Hematopoietic multipotent progenitor cell treated with erythropoietin and hydrocortisone succinate and interleukin-3 and kit ligand, for 15 days (in vitro differentiated cells): ENCODE results near the gene CREB3.
A peak's percentile ranks its signal among the peaks of the same experiment; 100 is the strongest.

ENCODE experiments used
- DNase-seq: peaks from one replicate; pipeline ENCODE4 v3.0.0-alpha.2; 2015; ENCODE audit warnings: low spot score

CREB3 gene

DNA sequence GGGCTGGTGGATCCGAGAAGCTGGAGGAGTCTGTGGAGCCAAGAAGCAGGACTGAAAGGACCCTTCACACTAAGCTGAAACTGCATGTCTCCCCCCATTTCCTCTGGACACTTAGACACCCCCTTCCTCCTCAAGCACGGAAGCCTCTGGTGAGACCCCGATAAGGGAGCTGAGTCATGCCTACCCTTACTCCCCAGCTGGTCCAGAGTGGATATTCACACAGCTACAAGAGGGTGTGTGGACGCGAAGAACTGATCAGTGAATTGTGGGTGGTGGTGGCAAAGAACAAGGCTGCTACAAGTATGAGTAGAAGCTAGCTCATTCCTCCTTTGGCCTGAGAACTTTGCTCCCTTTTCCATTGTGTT is 4.8 kb upstream of the CREB3 start:
- DNase-seq: peak; percentile 42

DNA sequence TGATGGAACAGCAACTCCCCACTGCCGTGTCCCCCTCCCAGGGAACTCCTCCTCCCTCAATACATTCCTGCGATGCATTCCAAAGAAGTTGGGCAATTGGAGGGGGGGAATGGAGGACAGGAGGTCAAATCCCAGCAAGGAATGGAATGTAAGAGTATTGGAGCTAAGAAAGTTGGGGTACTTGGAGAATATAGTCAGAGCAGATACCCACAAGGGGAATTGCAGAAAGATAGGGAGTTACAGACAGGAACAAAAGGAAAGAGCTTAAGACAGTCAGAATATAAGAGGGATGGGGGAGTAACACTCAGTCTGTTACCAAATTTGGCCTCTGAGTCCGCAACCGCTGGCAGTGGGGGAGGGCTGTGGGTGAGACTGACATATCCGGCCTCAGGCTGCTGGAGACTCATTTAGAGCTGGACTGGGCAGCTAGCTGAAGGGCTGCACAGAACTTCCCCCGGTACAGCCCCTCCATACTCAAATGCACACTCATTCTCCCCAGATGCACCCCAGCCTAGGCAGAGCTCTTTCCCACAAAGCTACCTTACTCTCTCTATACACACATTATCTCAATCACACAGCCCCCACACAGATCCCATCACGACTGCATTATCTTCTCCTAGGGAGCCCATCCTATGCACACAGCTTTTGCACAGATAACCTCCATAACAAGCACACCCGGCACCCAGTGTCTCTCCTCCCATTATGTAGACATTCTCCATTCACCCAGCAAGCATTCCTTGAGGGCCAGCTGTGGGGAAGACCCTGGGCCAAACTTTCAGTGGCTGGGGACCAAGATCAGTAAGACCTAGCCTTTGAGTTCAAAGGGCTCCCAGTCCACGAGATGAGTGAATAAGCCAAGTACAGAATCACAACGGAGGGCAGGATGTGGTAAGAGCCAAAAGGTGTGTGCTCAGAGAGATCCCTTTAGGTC is 4.2 kb upstream of the CREB3 start:
- peak; percentile 55 for DNase-seq

DNA sequence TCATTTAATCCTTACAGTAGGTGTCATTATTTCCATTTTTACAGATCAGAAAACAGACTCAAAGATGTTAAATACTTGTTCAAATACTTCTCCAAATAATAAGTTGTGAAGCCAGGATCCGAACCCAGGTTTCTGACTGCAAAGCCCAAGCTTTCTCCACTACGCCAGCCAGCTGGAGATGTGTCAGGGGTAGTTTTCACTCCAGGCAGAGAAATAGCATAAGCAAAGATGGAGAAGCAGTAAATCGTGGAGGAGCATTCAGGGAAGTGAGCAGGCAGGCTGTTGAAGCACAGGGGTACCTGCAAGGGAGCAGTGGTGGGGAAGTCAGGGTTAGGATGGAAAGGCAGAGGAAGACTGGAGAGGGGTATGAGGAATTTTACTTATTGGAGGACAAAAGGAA is 3.4 kb upstream of the CREB3 start:
- DNase-seq: no peak

DNA sequence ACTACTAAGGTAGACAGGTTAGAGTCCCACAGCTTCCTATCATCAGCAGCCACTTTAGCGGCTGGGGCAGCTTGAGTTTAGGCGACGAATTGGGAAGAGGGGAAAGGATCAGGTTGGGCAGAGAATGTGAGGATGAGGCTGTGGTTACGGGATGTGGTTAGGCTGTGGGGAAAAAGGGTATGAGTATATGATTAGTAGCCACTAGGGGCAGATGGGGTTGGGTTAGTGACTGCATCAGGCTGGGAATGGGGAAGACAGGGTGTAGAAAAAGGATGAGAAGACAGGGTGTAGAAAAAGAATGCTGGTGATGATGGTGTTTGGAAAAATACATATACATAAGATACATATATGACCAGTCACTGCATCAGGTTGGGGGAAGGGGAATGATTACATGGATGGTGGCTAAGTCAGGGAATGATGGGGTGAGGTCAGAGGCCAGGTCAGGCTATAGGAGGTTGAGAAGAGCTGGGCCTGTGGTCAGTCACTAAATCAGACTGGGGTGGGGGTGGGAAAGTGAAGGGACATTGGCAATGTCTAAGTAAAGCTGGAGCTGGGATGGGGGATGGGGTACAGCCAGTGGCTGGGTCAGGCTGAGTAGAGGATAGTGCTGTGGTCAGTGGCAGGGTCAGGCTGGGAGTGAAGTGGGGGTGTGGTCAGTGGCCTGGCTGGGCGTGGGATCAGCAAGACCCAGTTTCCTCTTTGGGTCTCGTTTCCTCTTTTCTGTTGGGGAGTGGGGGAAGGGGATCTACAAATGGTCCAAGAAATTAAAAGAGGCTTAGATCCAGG is 2.6 kb upstream of the CREB3 start:
- DNase-seq: peak; percentile 69

DNA sequence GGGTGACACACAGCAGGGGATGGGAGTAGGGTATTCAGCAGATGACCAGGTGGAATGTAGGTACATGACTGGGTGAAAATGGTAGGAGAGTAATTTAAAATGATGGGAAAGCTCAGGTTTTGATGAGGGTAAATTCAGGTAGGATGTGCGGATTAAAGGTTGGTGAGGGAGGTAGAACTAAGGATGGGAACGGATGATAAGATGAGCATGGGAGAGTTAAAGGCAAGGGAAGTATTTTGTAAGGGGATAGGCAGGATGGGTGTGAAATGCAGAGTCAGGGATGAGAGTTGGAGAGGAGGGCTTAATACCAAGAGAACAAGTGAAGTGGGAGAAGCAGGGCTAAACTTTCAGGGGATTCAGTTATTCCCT is 2.0 kb upstream of the CREB3 start:
- DNase-seq: no peak

DNA sequence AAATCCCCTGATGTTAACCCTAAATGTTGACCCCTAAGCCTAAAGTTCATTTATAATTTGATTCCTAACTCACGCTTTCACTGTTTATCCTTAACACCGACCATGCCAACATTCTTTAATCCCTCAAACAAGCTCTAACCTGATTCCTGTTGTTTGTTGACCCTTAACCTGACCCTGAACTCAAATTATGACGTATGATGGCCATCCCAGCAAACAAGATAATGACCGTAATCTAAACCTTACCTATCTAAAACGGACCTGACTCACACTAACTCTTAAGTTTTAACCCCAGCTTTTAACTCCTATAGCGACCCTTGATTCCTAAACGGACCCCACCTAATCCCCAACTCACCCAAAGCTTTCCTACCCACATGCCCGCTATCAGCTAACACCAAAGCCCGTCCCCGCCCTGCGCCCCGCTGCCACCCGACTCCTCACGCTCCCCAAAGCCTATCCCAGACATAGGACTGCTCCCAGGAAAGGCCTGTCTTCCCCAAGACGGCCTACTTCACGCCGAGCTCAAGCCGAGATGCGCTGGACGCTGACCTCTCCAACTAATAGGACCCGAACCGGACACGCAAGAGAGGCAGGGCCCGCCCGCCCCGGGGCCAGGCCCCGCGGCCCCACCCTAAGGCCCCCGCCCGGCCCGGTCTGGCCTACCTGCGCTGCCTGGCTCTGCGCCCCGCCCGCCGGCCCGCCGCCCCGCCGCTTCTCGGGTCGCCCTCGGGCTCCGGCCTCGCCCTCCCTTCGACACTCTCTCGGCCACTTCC is 866 bp upstream of the CREB3 start:
- peak; percentile 52 for DNase-seq

DNA sequence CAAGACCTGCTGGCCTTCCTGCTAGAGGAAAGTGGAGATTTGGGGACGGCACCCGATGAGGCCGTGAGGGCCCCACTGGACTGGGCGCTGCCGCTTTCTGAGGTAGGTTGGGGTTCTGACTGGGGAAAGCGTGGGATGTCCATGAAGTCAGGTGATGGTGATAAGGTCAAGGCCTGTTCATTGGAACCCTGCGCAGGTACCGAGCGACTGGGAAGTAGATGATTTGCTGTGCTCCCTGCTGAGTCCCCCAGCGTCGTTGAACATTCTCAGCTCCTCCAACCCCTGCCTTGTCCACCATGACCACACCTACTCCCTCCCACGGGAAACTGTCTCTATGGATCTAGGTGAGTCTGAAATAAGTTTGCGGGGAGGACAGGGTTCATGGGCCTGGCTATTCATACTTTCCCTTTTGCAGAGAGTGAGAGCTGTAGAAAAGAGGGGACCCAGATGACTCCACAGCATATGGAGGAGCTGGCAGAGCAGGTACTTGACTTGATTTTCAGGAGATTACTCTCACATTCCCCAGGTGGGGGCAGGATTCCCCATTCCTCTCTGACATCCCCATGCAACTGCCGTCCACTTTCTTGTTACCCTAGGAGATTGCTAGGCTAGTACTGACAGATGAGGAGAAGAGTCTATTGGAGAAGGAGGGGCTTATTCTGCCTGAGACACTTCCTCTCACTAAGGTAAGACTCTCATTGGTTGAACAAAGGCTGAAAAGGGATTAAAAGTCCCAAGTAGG is 505 bp downstream of the CREB3 start:
- DNase-seq: no peak

DNA sequence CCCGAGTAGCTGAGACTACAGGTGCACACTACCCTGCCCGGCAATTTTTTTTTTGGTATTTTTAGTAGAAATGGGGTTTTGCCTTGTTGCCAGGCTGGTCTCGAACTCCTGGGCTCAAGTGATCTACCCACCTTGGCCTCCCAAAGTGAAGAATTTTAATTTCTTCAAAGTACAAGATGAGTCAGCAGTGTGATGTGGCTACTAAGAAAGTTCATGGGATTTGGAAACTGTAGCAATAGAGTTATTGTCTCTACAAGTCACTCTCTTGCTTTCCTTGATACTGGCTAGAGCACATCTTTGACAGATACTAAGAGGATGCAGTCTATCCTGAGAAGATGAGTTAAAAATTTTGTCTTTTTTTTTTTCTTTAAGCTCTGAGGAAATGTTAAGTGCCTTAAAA is 1.6 kb downstream of the CREB3 start:
- no peak for DNase-seq

DNA sequence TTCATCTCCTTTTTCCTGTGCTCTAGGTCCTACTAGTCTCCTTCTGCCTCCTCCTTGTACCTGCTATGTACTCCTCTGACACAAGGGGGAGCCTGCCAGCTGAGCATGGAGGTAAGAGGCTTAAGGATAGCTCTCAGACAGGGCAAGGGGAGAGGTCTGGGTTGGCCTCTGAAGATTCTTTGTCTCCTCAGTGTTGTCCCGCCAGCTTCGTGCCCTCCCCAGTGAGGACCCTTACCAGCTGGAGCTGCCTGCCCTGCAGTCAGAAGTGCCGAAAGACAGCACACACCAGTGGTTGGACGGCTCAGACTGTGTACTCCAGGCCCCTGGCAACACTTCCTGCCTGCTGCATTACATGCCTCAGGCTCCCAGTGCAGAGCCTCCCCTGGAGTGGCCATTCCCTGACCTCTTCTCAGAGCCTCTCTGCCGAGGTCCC is 3.8 kb downstream of the CREB3 start:
- peak; percentile 78 for DNase-seq

DNA sequence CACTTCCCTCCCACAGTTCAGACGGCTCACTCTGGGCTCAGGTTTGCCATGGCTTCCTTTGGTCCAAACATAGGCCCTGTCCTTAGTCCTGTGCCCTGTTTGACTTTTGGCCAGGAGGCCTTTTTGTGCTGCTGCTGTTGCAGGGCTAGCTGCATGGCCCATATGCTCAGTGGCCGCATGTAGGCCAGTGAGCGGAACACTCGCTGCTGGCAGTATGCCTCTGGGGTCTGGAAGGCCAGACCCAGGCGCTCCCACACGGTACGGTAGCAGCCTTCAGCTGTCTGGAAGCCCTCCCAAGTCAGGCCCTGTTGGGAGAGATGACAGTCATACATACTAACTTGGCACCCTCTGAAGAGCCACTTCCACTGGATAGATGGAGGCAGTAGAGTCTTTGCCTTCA is 4.7 kb downstream of the CREB3 start:
- DNase-seq: no peak

DNA sequence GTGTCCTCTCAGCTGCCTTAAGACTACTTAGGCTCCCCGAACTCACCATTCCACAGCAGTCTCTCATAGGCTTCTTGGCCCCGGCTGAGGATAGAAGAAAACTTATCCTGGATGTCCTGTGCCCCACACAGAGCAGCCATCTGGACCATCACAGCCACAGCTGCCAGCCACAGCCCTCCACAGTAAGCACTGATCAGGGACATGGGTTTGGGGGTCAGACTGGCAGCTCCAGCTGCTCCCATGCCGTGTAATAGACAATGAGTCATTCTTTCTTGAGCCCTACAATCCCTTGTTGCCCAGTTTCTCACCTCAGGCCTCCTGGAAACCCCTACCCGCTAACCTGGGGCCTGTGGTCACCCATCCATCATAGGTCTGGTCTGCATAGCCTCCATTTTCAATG is 5.7 kb downstream of the CREB3 start:
- DNase-seq: no peak

DNA sequence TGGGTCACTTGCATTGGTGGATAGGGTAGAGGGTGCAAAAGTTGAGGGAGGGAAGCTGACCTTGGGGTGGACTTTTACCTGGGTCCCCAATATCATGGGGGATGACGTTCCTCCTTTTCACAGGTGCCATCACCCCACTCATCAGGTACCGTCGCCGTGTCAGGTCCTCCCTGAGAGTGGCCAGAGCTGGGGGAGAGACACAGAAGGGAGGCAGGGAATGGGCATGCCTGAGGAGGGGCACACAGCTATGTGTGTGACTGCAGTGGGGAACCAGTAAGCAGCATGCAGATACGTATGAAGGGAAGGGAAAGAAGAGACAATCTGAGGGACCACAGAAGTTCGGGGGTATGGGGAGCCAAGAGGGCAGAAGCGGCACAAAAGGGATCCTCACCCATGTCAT is 6.5 kb downstream of the CREB3 start:
- DNase-seq: no peak

DNA sequence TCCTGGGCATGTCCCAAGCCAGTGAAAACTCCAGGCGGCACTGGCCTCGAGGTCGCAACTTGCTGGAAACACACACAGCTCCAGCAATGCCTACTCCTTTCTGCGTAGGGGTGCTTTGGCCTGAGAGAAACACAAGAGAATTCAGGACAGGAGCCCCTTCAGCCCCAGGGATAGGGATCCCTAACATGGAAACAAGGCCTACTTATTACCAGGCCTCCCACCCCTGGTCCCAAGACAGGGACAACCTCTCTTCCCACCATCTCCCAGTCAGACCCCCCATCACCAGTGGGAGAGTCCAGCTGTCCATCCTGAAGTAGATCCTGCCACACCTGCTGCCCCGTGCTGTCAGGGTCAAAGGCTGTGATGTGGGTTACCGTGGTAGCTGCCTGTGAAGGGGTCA is 7.8 kb downstream of the CREB3 start:
- no peak for DNase-seq

DNA sequence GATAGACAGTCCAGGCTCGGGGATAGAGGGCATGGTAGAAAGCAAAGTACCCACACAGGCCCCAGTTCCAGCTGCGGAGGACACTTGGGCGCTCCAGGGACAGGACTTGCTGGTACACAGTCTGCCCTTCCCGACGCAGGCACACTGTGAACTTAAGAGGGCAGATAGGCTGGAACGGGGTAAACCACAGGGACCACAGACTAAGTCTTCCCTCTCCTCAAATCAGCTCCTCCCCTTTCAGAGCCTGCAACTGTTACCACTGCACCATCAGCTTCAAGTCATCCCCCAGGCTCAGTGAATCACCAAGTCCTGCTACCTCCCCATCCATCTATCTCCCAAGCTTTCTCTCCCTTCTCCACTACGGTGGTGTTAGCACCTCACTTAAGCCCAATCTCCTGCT is 9.3 kb downstream of the CREB3 start:
- no peak for DNase-seq

DNA sequence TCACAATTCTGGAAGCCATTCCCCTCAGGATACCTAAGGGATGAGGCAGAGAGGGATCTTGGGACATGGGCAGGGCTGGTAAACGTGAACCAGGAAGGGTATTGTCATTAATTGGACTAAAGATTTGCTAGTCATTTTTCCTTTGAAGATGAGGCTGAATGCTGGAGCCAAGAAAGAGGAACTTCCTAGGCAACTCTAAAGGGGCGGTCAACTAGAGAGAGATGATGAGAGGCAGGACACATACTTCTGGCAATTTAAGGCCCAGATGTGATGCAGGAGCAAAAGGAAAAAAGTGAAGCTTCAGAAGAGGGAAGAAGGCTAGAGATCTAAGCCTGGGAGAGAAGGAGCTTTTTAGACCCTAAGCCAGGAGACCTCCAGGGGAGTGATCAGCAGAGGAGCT is 11.0 kb downstream of the CREB3 start:
- no peak for DNase-seq

DNA sequence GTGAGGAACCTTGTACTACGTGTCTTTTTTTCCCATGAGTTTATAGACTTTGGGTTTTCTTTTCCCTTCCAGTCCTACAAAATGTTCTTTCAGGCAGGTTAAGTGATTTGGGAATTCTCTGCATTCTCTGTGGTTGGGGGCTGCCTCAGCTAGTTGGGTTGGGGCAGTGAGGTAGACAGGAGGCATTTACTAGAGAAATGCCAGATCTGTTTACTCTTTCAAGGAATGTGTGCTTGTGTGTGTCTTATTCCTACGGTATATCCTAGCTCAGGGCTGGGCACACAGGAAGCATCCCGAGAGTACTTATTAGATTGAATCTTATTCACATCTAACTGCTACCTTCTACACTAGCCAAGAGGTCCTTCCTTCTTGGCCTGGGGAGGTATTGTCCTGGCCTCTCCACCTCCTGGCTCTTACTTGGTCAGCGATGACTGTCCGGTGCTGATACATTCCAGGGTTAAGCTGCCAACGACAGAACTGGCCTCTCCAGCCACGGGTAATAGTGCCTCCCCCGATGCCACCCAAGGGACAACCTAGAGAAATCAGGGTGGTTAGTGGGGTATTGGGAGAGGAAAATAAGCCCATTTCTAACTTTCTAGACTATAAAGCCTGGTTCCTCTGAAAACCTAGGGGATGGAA is 11.5 kb downstream of the CREB3 start:
- DNase-seq: no peak

DNA sequence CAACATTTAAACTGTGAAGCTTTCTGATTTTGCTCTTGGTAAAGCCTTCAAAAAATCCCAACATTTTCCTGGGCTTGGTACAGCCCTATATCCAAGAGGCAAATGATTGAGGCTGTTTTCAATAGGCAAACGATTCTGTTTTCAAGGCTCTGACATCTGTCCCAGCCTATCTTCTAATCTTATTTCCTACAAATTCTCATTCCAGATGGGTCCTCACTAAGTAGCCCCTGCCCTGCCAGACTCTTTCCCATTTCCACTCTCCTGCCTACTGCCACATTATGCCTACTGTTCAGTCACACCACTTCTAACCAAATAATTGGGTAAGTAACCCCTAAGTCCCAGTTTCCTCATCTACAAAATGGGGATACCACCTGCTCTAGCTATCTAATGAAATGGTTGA is 13.1 kb downstream of the CREB3 start:
- no peak for DNase-seq

DNA sequence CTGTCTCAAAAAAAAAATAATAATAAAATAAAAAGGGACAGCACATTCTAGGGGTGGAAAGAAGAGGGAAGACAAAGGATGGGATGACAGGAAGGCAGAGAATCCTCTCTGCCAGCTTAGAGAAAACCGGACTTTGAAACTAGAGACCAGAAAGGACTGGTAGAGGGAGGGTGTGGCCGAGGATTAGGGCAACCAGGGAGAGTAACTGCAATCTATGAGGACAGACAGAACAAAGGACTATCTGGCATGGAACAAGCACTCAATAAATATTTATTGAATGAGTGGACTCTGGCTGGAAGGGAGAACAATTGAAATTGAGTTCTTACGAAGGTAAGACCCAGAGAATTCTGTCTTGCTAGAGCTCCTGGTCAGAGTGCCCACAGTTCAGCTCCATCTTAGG is 14.1 kb downstream of the CREB3 start:
- no peak for DNase-seq

DNA sequence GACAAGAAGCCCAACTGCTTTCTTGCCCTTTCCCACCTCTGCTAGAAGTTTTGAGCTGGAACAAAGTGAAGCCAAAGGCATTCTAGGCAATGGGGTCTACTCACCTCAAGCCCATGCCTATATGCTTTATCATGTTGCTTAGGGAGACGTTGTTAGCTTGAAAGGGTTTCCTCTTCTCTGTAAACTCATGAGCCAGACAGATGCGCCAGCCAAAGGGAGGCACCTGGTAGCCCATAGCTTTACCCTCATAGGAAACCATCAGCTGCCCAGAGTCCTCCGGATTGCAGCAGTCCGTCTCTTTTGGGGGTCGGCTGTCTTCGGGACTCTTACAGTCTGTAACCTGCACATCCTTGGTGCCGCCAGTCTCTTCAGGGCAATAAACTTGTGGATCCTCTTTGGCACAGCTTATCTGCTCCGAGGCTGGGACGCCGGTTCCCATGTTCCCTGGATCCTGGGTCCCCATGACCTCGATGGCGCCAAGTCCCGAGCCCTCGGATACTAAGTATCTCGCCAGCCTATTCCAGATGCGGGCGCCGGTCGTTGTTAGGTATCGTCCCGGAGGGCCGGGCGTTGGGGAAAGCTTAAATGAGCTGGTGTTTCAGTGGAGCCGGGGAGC is 15.9 kb downstream of the CREB3 start:
- peak; percentile 22 for DNase-seq

DNA sequence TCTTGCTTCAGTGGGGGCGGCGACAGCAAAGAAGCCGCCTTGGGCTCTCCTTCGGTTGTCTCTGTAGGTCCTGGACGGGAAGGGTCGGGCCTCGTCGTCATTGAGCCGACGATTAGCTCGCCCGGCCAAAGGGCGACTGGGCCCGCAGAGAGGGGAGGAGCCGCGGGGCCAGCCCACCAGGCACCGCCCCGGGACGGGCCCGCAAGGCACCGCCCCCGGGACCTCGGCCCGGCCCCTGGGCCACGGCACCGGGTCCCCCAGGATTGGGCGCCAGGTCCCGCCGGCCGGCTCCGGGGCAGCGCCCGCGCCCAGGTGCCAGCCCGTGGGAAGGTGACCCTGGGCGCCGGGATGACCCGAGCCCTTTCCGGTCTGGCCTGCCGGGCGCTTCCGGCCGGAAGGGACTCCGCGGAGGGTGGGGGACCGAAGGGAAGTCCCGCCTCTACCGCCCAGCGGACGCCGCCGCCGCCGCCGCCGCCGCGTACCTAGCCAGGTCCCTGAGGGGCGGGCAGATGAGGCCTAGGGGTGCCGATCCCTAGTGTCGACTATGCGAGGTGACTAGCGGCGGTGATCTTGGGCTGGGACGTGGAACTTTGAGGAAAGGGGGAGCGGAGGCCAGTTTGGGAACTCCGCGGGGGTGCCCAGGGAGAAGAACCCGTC is 16.5 kb downstream of the CREB3 start, which contains the start of the genes GBA2 and RGP1:
GBA2 (minus strand) TSS at position 371 of the 657 bp plus-strand sequence. CDS start 524 bp downstream, outside the sequence.
RGP1 (plus strand) TSS at position 430 of the 657 bp plus-strand sequence. CDS start 469 bp downstream, outside the sequence.
- peak; percentile 71 for DNase-seq
